Suppressor macrophage treated with lipopolysaccharide for 1 hour (primary cell): ENCODE results near the gene BACH2.
A peak's percentile ranks its signal among the peaks of the same experiment; 100 is the strongest.
"Not testable (repeated sequence)": the region's sequence is repeated elsewhere in the genome, so short reads cannot be mapped to it uniquely, and the experiment has no call there.

ENCODE experiments used
- DNase-seq, 3 donors: peaks; one replicate each; pipeline ENCODE4 v3.0.0-alpha.2; 2020 to 2022

Gene BACH2

DNA sequence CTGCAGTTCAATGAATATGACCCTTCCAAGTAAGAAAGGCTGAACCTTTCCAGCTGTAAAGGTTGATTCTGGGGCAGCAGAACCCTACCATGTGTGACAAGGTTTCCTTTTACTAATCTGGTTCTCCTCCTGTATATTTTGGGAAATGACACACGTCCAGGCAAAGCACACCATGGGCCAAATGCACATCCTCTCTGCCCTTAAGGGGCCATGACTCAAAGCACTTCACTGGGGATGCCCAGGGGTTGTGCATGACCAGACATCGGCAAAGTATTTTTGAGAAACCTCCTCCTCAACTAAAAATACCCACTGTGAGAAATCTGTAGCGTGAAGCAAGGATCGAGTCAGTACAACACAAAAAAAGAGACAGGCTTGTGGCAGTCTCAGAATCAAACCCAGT is 174.7 kb downstream of the BACH2 start:
- peak; percentile 44 to 68 (median 55) for DNase-seq

DNA sequence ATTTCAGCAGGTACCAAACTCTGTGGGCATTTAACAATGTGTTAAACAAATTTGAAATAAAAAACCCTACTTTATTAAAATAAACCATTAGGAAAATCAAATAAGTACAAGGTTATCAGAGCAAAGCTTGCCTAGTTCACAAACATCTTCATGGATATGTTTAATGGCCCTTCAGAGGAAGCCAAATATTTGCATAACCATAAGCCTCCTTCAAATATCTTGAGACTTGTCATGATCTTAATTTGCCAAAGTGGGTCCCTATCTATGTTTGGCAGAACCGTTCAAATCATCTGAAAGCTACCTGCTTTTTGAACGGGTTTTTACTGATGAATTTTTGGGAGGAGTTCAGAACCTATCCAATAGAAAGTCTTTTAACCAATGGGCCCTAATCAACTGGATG is 176.3 kb downstream of the BACH2 start:
- no peak for DNase-seq

DNA sequence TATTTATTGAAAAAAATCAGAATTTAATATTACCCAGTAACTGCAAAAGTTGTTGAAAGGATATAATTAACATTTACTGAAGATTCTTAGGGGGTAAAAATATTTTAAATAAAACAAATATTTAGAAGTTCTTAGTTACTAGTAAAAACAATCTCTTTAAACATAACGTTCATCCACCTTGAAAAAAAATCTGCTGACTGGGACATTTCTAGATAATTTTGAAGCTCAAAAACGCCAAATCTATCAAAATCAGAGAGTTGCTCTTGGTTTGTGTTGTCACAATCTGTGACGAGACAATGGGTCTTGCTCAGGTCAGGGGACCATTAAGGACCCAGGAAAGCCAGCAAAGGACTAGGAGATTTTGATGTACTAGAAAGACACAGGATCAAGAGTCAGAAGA is 177.0 kb downstream of the BACH2 start:
- DNase-seq, result no peak

DNA sequence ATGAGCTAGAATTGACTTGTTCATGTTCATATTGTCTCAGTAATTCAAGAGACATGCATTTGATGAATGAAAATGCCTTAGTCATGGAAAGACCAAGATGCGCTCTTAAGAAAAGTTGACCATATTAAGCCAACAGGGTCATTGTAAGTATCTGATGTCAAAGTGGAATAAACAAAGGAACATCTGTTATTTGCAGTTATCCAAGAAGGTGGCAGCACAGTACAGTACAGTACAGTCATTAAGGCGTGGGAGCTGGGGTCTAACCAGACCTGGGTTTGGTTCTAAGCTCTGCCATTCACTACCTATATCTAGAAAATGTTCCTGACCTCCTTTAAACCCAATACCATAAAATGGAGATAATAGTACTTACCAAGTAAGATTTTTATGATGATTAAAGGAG is 178.1 kb downstream of the BACH2 start:
- DNase-seq, result no peak

DNA sequence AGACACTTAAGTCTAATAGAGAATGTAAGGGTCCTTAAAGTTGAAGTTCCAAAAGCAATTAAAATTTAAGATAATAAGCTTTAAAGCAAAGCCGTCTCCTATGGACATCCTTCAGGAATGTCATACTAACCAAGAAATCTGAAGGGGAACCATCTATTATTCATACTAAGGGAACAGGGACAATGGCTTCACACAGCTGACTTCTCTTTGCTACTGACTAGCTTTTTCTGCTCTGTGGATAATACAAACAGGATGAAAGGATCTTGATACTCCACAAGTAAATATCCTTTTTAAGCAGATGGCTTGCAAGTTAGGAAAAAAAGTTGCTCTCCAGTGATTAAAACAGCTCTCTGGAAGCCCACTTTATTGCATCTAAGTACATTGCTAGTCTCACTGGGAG is 178.6 kb downstream of the BACH2 start:
- DNase-seq, result no peak

DNA sequence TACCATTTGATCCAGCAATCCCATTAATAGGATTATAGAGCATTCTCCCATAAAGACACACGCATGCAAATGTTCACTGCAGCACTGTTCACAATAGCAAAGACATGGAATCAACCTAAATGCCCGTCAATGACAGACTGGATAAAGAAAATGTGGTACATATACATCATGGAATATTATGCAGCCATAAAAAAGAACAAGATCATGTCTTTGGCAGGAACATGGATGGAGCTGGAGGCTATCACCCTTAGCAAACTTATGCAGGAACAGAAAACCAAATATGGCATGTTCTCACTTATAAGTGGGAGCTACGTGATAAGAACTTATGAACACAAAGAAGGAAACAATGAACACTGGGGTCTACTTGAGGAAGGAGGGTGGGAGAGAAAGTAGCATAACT is 180.5 kb downstream of the BACH2 start:
- DNase-seq, result not testable (repeated sequence)

DNA sequence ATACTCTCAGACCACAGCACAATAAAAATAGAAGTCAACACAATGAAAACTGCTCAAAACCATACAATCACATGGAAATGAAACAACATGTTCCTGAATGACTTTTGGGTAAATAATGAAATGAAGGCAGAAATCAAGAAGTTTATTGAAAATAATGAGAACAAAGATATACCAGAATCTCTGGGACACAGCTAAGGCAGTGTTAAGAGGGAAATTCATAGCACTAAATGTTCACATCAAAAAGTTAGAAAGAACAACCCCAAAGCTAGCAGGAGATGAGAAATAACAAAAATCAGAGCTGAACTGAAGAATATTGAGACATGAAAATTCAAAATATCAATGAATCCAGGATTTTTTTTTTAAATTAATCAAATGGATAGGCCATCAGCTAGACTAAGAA is 183.3 kb downstream of the BACH2 start:
- no peak for DNase-seq

DNA sequence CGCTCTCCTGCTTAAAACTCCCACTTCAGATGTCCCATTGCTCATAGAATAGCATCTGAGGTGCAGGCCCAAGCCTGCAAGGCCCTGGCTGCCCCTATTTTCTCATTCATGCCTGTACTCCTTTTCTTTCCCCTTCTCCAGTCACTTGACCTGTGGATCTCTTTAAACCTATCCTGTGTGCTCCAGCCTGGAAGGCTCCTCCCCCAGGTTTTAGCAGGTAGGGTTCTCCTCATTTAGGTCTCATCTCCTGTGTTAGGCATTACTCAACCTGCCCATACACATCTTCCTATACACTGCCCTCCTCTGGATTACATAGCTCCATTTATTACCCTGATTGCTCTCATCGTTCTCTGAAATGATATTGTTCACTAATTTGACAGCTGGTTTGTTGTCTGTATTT is 185.3 kb downstream of the BACH2 start:
- no peak for DNase-seq

DNA sequence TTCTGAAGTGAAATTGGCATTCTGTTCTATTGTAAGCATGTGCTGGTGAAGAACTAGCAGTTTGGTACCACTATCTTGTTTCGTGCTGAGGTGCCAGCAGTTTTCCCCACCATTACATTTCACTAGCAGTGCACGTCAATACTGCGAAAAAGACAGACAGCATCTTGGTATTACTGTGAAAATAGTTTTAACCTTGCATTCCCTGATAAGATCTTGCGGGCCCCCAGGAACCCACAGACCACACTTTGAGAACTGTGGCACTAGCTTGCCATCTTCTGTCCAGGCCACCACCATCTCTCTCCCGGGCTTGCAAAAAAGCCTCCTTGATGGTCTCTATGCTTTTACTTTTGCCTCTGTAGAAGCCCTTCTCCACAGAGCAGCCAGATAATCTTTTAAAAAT is 185.7 kb downstream of the BACH2 start:
- no peak for DNase-seq

DNA sequence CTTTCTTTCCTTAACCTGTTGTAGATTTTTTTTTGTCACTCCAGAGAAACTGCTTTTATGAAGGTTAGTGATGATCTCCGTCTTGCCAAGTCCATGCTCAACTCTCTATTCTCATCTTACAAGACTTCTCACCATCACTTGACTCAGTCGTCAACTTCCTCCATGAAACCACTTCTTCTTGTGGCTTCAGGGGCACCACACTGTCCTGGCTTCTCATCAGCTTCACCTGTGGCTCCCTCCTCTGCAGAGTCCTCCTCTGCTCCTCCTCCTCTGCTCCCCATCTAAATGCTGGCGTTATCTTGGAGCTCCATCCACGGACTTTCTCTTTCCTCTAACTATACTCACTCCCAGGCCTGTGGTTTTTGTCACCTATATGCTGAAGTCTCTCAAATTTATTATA is 187.5 kb downstream of the BACH2 start:
- peak in 2 of 3 donors; percentile 20 to 21 for DNase-seq

DNA sequence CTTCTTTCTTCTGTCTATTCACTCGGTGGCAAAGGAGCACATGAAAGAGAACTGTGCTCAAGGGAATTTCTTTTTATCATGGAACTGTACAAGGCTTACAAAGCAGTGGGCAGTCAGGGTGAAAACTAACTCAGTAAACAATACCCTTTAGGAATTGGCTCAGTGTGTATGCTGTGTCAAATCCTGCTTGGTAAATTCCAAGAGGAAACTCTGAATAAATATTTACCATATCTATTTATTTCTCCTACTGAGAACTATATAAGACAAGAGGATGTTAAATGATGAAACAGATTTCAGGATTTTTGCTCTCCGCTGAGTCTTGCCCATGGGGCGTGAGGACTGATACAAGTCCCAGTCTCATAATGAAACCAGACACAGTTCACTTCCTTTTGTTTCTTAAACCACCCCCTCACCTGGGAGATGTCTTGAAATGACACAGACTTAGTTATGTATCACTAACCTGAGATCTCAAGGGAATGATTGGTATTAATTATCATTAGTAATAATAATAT is 188.8 kb downstream of the BACH2 start:
- peak; percentile 29 to 61 (median 51) for DNase-seq

DNA sequence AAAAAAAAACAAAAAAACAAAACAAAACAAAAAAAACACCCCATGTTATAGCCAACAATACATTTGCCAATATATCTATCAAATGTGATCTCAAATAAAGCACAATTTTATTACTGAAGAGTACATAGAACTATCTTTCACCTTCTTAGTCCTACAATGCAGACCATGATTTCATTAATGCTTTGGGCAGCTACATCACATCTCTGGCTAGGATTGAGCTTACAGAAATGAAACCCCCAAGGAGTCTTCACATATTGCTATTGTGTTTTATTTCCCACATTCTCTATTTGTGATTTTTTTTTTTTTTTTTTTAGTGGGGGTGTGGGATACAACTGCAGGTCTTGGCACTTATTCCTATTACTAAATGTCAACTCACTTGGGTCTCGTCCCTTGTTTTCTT is 189.3 kb downstream of the BACH2 start:
- DNase-seq, result no peak

DNA sequence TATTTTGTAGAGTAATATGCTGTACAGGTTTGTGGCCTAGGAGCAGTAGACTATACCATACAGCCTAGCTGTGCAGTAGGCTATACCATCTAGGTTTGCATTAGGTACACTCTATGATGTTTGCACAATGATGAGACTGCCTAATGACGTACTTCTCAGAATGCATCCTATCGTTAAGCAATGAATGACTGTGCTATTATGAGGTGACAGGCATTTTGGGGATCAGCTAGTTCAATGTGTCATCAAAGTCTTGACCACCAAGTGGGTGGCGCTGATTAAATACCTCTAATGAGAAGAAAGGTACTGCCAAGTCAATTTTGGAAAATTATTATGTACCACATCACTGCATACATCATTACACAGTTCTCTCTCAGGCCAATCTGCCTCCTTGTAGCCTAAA is 190.2 kb downstream of the BACH2 start:
- peak; percentile 55 to 85 (median 70) for DNase-seq

DNA sequence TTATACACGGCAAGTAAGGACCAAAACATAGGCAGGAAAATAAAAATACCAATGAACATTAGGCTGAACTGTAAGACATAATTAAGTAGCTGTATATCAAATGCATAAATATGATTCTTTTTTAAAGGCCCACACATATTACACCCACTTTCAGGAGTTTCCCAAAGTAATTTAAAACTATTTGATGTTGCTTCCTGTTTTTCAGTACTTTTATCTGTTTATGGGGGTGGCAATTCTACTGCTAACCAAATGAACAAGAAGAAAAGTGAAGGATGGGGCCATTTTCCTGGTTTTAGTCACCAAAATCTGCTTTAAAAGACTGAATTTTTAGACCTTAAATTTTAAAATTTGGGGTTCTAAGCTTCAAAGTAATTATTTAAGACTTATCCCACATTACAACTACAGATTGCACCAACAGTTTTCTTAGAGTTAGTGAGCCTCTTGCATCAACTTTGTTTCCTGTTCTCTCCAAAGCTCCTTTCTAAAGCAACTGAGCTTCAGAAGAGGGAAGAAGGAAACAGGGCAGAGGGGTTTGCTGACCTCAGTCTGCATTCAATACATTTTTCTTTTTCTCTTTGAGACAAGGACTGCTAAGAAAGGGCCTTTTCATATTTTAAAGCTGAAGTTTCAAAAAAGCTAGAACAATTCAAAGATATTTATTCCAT is 191.0 kb downstream of the BACH2 start:
- peak; percentile 60 to 81 (median 75) for DNase-seq

DNA sequence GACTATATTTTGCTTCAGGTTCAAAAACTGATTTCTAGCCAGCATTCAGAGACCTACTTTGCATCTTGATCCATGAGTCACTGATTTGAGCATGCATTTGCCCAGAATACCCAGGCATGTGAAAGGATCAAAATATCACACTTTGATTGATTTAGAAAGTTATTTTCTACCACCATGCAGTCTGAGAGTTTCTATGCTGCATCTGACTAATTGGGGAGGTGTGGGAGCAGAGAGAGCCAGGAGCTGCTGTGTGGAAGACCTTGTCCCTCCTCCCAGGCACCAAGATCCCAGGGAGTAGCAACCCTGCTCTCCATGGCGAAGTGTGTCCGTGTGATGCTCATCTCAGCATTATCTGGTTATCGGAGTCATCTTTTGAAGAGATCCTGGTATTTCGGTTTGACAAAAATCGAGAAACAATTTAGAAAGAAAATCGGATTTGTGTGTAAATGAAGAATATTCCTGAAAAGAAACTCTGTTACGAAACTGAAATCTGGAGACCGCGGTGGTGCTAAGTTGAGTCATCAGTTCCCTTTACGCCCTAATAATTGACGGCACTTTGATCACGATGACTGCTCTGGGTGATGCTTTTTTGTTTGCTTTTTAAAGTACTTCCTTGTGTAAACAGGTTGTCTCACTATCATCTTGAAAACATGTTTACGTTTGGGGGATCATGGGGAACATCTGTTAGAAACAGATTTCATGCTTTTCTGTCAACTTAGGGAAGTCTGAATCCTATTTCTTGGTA is 193.4 kb downstream of the BACH2 start:
- DNase-seq, result peak; percentile 82 to 93 (median 91)

DNA sequence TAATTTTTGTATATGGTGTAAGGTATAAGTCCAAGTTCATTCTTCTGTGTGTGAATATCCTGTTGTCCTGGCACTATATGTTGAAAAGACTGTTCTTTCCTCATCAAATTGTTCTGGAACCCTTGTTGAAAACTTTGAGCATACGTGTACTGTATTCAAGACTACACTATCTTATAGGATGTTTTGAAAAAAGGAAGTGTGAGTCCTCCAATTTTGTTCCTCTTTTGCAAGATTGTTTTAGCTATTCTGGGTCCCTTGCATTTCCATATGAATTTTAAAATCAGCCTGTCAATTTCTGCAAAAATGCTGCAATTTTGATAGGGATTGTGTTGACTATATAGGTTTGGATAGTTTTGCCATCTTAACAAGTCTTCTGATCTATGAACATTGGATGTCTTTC is 195.2 kb downstream of the BACH2 start:
- peak; percentile 27 to 65 (median 60) for DNase-seq

DNA sequence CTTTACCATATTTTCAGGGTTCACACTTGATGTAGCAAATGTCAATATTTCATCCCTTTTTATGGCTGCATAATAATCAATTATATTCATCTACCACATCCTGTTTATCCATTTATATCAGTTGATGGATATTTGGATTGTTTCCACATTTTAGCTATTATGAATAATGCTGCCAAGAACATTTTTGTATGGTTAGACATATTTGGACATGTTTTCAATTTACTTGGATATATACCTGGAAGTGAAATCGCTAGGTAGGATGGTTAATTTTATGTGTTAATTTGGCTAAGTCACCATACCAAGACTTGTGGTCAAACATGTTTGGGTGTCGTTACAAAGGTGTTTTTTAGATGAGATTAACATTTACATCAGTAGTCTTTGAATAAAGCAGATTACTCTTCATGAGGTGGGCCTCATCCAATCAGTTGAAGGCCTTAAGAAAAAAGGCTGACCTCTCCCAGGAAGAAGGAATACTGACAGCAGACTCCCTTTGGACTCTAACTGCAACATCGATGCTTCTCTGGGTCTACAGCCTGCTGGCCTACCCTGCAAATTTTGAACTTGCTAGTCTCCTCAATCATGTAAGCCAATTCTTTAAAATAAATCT is 196.5 kb downstream of the BACH2 start:
- no peak for DNase-seq

DNA sequence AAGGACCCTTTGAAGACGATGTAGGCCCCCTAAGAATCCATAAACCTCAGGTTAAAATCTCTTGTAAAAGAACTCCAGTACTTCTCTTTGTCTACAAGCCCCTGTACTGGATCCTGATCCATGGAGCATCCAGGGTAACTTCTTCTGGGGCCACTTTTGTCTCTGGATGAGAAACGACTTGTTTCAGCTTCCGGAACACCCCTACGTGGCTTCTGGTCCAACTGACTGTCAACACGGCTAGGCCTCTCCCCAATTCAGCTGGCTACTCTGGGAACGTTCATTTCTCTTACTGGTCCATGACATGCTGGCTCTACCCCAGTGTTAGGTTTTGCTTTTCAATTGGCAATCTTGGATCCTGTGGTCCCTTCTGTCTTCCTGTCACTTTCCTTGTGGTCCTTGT is 198.0 kb downstream of the BACH2 start:
- no peak for DNase-seq

DNA sequence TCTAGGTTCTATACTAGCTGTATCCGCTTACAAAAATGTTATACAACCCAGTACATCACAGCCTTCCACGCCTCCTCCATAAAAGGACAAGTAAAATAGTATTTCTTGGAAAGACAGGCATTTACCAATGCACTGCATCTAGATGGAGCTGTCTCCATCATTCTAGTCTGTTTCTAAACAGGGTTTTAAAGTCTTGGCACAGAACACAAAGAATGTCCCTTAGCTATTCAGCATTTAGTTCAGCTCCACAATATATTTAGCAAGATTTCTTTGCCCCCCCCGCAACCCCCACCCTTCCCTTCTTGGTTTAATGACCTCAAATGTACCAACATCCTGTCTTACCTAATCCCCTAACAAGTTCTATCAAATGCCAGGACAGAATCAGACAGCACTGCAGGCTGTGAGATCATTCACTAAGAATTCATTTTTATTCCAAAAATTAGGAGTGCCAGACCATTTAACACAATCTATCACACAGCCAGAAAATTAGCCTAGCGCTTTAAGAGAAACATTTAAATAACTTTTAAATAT is 198.6 kb downstream of the BACH2 start:
- DNase-seq, result peak in 2 of 3 donors; percentile 32 to 40

DNA sequence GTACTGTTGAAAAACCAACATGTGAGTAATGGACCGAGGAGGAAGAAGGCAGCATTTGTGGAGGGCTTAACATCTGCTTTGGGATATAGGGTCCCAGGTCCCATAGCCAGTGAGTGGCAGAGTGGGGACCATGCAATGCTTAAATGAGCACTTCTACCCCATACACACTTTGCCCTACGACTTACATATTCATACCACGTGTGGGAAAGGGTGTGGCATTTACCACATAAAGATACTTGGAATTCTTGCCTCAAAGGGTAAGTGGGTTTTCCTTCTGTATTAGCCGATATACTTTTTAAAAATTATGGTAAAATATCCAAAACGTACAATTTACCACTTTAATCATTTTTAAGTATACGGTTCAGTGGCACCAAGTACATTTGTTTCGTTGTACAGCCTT is 199.3 kb downstream of the BACH2 start:
- DNase-seq, result no peak

DNA sequence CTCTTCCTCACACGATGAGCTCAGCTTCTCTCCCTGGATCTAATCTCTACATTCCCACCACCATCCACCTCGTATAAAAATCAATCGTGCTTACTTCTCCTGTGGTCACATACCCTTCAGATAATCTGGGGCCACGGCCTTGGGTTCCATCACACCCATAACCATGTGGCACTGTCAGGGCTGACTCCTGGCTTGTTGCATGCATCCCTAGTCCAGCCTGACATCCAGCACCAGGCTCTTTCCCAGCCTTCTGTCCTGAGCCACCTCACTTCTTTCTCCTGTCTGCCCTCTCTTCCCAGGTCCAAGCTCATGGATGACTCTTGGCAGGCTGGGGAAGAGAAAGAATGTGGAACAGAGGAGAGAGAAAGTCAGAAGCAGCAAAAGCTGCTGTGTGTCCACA is 199.8 kb downstream of the BACH2 start:
- DNase-seq, result no peak

DNA sequence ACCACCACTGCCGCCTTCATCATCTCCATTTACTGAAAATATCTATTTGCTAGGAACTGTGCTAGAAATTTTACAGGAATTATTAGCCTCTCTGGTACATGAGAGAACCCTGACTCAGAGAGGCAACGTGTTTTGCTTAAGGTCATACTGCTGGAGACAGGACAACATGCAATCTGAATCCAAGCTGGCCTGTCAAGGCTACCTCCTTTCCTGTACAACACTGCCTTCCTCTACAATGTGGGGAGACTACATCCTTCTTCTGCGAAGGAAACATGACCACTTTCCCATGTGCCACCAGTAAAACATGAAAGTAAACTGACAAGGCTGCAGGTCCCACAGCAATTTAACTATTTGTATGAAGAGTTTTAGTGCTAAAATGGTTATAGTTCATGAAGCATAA is 200.9 kb downstream of the BACH2 start:
- no peak for DNase-seq

DNA sequence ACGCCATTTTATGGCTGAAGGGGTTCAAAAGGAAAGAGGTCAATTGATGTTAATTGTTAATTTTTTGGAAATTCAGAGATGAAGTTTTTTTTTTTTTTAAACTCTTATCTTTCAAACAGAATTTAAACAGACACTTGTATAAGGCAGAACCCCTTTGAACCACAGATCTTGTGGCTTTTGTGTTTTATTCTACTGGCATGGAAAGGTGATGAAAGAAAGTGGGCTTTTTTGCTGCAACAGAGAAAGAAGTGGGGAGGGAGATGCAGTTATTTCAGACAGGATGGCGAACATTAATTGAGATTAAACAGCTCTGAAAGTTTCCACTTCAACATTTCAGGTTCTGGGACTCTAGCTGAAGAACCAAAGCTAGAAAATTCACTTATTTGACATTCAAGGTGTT is 201.5 kb downstream of the BACH2 start:
- no peak for DNase-seq

DNA sequence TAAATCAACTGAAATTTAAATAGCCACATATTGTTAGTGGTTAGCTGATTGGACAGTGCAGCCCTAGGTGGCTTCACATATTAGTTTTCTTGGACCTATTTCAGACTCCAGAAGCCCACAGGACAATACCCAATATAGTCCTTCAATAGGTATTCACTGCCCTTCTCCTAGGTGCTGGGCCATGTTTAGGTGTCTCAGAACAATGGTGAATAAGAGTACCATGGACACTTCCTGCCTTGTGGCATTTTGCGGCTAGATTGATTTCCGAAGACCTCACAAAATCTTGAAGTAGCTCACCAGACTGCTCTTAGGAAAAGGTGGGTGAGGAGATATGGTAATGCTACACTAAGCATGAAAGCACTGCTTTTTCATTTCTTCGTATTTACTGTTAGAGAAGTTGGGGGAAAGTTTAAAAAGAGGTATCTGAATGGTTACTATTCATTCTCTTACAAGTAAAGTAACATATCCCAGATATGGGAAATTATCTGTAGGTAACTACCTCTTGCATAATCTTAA is 203.0 kb downstream of the BACH2 start:
- DNase-seq, result no peak
